ENCODE data around the gene CRTC1. TPM values are rescaled to one million over a fixed set of nuclear protein-coding genes. Genes with fewer than 3 reads are reported as not detected.

The CRTC1 gene
- total RNA-seq, 1 experiment from 2014 or later = 12.3 TPM

DNA sequence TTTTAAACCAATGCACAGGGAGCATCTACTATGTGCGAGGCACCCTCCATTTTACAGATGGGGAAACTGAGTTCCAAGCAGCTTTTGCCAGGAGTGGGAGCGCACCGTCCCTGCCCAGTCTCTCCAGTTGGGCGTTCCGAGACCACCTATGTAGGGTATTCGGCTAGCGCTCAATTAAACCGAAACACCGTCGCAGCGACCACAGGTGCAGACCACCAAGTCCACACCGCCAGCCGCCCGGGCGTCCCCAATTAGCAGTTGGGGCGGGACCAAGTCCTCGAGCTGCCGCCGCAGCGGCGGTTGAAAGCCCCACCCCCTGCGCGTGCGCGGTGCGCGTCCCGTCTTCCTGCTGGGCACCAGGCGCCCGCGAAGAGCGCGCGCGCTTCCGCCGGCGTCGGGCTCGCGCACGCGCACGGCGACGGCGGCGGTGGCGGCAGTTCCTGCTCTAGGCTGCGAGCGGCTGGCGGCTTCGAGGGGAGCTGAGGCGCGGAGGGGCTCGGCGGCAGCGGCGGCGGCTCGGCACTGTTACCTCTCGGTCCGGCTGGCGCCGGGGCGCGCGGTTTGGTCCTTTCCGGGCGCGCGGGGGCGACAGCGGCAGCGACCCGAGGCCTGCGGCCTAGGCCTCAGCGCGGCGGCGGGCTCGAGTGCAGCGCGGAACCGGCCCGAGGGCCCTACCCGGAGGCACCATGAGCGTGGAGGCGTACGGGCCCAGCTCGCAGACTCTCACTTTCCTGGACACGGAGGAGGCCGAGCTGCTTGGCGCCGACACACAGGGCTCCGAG lies 148.2 kb downstream of the CRTC1 start, which contains the start of gene UPF1 (continued):
- TF ChIP-seq, protein P1, sequence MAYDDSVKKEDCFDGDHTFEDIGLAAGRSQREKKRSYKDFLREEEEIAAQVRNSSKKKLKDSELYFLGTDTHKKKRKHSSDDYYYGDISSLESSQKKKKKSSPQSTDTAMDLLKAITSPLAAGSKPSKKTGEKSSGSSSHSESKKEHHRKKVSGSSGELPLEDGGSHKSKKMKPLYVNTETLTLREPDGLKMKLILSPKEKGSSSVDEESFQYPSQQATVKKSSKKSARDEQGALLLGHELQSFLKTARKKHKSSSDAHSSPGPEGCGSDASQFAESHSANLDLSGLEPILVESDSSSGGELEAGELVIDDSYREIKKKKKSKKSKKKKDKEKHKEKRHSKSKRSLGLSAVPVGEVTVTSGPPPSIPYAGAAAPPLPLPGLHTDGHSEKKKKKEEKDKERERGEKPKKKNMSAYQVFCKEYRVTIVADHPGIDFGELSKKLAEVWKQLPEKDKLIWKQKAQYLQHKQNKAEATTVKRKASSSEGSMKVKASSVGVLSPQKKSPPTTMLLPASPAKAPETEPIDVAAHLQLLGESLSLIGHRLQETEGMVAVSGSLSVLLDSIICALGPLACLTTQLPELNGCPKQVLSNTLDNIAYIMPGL (CRISPR knock-in tag; IDR thresholded peaks at IDR 0.05) = peak; percentile 71
- peak; percentile 42; the same call in 1 of the 2 replicates for TF ChIP-seq FOXK1 (CRISPR knock-in tag; IDR thresholded peaks at IDR 0.05)
- TF ChIP-seq ZNF423 (CRISPR knock-in tag; IDR thresholded peaks at IDR 0.05) = no peak
- TF ChIP-seq, protein P2, sequence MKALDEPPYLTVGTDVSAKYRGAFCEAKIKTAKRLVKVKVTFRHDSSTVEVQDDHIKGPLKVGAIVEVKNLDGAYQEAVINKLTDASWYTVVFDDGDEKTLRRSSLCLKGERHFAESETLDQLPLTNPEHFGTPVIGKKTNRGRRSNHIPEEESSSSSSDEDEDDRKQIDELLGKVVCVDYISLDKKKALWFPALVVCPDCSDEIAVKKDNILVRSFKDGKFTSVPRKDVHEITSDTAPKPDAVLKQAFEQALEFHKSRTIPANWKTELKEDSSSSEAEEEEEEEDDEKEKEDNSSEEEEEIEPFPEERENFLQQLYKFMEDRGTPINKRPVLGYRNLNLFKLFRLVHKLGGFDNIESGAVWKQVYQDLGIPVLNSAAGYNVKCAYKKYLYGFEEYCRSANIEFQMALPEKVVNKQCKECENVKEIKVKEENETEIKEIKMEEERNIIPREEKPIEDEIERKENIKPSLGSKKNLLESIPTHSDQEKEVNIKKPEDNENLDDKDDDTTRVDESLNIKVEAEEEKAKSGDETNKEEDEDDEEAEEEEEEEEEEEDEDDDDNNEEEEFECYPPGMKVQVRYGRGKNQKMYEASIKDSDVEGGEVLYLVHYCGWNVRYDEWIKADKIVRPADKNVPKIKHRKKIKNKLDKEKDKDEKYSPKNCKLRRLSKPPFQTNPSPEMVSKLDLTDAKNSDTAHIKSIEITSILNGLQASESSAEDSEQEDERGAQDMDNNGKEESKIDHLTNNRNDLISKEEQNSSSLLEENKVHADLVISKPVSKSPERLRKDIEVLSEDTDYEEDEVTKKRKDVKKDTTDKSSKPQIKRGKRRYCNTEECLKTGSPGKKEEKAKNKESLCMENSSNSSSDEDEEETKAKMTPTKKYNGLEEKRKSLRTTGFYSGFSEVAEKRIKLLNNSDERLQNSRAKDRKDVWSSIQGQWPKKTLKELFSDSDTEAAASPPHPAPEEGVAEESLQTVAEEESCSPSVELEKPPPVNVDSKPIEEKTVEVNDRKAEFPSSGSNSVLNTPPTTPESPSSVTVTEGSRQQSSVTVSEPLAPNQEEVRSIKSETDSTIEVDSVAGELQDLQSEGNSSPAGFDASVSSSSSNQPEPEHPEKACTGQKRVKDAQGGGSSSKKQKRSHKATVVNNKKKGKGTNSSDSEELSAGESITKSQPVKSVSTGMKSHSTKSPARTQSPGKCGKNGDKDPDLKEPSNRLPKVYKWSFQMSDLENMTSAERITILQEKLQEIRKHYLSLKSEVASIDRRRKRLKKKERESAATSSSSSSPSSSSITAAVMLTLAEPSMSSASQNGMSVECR (CRISPR knock-in tag; IDR thresholded peaks at IDR 0.05; ENCODE audit: borderline replicate concordance) = no peak; the same call in 1 of the 2 replicates
- TF ChIP-seq ZNF121 (CRISPR knock-in tag; IDR thresholded peaks at IDR 0.05) = peak; percentile 31; the same call in 1 of the 2 replicates
- TF ChIP-seq ZNF219 (CRISPR knock-in tag; IDR thresholded peaks at IDR 0.05; ENCODE audit: borderline replicate concordance) = no peak
- TF ChIP-seq IRF2 (CRISPR knock-in tag; IDR thresholded peaks at IDR 0.05; ENCODE audit: borderline replicate concordance, low read depth) = no peak
- TF ChIP-seq NFYB (CRISPR knock-in tag; conservative IDR thresholded peaks at IDR 0.05; ENCODE audit: low read depth) = 0 out of 2 replicates have a peak, but pooled peaks have one; percentile 9
- no peak for TF ChIP-seq ZNF396 (CRISPR knock-in tag; IDR thresholded peaks at IDR 0.05; ENCODE audit: borderline replicate concordance)
- no peak; the same call in 1 of the 2 replicates for TF ChIP-seq GABPB1 (CRISPR knock-in tag; IDR thresholded peaks at IDR 0.05)
- TF ChIP-seq TCF7 (CRISPR knock-in tag; IDR thresholded peaks at IDR 0.05; ENCODE audit: low read depth) = no peak; the same call in 1 of the 2 replicates
- peak; percentile 41; the same call in 1 of the 2 replicates for TF ChIP-seq SP1 (CRISPR knock-in tag; conservative IDR thresholded peaks at IDR 0.05)
- TF ChIP-seq NR3C1 (CRISPR knock-in tag; conservative IDR thresholded peaks at IDR 0.05; ENCODE audit: low read depth) = 0 out of 2 replicates have a peak, but pooled peaks have one; percentile 49
- TF ChIP-seq, protein P3, sequence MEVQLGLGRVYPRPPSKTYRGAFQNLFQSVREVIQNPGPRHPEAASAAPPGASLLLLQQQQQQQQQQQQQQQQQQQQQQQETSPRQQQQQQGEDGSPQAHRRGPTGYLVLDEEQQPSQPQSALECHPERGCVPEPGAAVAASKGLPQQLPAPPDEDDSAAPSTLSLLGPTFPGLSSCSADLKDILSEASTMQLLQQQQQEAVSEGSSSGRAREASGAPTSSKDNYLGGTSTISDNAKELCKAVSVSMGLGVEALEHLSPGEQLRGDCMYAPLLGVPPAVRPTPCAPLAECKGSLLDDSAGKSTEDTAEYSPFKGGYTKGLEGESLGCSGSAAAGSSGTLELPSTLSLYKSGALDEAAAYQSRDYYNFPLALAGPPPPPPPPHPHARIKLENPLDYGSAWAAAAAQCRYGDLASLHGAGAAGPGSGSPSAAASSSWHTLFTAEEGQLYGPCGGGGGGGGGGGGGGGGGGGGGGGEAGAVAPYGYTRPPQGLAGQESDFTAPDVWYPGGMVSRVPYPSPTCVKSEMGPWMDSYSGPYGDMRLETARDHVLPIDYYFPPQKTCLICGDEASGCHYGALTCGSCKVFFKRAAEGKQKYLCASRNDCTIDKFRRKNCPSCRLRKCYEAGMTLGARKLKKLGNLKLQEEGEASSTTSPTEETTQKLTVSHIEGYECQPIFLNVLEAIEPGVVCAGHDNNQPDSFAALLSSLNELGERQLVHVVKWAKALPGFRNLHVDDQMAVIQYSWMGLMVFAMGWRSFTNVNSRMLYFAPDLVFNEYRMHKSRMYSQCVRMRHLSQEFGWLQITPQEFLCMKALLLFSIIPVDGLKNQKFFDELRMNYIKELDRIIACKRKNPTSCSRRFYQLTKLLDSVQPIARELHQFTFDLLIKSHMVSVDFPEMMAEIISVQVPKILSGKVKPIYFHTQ (CRISPR knock-in tag; IDR thresholded peaks at IDR 0.05) = no peak
- no peak for TF ChIP-seq MYBL2 (CRISPR knock-in tag; IDR thresholded peaks at IDR 0.05)
- no peak; the same call in 1 of the 2 replicates for TF ChIP-seq TEAD1 (CRISPR knock-in tag; IDR thresholded peaks at IDR 0.05)
- no peak for TF ChIP-seq NFATC4 (CRISPR knock-in tag; IDR thresholded peaks at IDR 0.05)
- TF ChIP-seq, protein P4, sequence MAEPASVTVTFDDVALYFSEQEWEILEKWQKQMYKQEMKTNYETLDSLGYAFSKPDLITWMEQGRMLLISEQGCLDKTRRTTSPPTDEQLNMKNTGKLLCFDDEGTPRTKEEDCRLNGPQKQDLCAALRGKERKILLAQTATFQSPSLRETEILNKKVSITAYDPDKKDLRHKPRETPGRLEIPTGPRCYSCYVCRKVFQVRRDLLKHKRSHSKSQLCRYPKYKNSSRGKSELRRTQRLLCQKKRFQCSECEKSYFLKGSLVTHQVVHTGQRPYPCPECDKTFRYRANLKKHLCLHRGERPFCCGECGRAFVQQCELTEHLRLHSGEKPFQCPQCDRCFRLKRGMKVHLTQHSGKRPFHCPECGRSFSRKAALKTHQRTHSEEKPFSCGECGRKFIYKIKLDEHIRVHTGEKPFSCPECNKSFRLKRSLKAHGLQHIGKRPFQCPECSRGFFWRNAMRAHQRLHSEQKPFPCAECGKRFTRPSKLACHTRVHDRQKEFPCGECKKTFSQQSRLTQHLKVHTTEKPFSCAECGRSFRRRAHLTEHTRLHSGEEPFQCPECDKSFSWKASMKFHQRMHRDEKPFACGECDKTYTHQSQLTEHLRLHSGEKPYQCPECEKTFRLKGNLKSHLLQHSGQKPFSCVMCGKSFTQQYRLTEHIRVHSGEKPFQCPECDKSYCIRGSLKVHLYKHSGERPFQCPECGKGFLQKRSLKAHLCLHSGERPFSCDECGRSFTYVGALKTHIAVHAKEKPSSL (CRISPR knock-in tag; conservative IDR thresholded peaks at IDR 0.05) = no peak
- no peak for TF ChIP-seq NR2C2 (CRISPR knock-in tag; IDR thresholded peaks at IDR 0.05)
- TF ChIP-seq KAT7 (CRISPR knock-in tag; IDR thresholded peaks at IDR 0.05; ENCODE audit: borderline replicate concordance) = peak; percentile 86; the same call in 1 of the 2 replicates
- TF ChIP-seq GTF2I (CRISPR knock-in tag; conservative IDR thresholded peaks at IDR 0.05) = peak; percentile 83
- TF ChIP-seq, protein P5, sequence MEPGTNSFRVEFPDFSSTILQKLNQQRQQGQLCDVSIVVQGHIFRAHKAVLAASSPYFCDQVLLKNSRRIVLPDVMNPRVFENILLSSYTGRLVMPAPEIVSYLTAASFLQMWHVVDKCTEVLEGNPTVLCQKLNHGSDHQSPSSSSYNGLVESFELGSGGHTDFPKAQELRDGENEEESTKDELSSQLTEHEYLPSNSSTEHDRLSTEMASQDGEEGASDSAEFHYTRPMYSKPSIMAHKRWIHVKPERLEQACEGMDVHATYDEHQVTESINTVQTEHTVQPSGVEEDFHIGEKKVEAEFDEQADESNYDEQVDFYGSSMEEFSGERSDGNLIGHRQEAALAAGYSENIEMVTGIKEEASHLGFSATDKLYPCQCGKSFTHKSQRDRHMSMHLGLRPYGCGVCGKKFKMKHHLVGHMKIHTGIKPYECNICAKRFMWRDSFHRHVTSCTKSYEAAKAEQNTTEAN (CRISPR knock-in tag; IDR thresholded peaks at IDR 0.05) = no peak
- TF ChIP-seq TP53 (CRISPR knock-in tag; IDR thresholded peaks at IDR 0.05) = peak; percentile 79
- TF ChIP-seq, protein P6, sequence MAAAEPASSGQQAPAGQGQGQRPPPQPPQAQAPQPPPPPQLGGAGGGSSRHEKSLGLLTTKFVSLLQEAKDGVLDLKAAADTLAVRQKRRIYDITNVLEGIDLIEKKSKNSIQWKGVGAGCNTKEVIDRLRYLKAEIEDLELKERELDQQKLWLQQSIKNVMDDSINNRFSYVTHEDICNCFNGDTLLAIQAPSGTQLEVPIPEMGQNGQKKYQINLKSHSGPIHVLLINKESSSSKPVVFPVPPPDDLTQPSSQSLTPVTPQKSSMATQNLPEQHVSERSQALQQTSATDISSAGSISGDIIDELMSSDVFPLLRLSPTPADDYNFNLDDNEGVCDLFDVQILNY (CRISPR knock-in tag; IDR thresholded peaks at IDR 0.05) = peak; percentile 79
- no peak for TF ChIP-seq RORB (CRISPR knock-in tag; IDR thresholded peaks at IDR 0.05)
- TF ChIP-seq ZNF263 (CRISPR knock-in tag; IDR thresholded peaks at IDR 0.05; ENCODE audit: low read depth) = no peak
